ENCODE measurements around the gene KIF14.
A peak's percentile ranks its signal among the peaks of the same experiment; 100 is the strongest.
"Not testable (repeated sequence)": the region's sequence is repeated elsewhere in the genome, so short reads cannot be mapped to it uniquely, and the experiment has no call there.

The KIF14 gene

DNA sequence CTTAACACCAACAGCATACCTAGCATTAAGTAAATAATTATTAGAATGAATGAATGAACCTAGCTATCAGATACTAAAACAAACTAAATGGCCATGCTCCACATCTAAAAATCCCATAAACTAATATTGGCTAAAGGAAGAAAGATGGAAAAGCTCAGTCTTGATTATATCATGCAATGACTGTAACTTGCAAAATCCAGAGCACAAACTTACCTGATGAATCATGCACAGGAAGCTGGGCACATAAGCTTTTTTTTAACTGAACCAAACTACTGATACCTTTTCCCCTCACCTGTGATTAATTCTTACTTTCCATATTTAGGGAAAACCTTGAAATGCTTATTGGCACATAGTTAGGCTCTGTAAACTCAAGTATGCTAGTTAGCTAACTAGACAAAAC is 70.2 kb downstream of the KIF14 start:
- no peak for DNase-seq
- intact Hi-C loops (cut with DNase I), result no loop called here

DNA sequence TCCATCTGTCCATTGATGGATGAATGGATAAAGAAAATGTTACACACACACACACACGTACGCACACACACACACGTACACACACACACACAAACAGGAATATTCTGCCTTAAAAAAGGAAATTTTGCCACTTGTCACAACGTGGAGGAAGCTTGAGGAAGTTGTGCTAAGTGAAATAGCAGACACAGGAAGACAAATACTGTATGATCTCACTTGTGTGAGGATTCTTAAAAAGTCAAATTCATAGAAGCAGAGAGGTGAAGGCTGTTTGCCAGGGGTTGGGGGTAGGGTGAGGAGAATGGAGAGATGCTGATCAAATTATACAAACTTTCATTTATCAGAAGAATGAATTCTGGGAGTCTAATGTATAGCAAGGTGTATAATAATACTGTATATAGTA is 73.2 kb downstream of the KIF14 start:
- no peak for DNase-seq
- intact Hi-C loops (cut with DNase I), result no loop called here

DNA sequence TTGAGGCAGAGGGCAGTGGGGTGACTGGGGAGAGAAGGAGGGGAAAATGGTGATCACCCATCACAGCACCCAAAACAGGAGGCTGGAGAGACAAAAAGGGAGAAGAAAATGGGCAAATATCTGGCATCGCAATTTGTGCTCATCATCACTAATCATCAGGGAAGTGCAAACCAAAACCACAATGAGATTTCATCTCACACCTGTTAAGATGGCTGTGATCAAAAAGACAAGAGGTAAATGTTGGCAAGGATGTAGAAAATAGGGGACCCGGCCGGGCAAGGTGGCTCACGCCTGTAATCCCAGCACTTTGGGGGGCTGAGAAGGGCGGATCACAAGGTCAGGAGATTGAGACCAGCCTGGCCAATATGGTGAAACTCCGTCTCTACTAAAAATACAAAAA is 74.0 kb downstream of the KIF14 start:
- intact Hi-C loops (cut with DNase I), result no loop called here
- no peak for DNase-seq

DNA sequence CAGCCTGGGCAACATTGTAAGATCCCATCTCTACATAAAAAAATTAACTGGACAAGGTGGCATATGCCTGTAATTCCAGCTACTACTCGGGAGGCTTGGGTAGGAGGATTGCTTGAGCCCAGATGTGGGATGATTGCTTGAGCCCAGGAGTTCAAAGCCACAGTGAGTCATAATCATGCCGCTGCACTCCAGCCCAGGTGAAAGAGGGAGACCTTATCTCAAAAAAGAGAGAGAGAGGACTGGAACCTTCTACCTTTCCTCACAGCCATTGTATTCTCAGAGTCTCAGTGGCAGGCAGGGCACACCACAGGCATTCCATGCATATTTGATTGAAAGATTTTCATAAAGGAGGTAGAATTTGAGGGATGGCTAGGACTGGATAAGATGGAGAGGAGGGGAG is 78.4 kb downstream of the KIF14 start:
- DNase-seq, result no peak
- intact Hi-C loops (cut with DNase I), result no loop called here

DNA sequence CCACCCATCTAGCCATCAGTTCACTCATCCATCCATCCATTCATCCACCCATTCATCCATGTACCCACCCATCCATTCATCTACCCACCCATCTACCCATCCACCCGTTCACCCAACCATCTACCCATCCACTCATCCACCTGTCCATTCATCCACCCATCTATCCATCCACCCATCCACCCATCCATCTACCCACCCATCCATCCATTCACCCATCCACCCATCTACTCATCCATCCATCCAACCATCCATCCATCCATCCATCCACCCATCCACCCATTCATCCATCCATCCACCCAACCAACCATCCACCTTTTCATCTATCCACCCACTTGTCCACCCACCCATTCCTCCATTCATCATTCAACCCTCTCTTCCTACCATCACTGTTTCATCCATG is 80.3 kb downstream of the KIF14 start:
- no peak for DNase-seq
- intact Hi-C loops (cut with DNase I), result no loop called here

DNA sequence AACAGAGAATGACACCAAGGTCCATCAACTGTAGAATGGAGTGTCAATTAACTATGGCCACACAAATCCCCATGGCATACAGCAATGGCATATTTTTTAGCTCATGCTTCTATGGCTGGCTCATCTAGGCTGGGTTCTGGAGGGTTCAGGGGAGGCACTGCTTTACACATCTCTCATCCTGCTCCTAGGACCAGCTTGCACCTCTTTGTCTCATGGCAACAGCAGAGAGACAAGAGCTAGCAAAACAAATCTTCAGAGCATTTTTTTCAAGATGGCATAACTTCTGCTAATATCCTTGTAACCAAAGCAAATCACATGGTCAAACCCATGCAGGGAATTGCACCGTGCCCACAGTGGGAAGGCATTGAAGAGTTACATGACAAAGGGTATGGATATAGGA is 82.4 kb downstream of the KIF14 start:
- intact Hi-C loops (cut with DNase I), result no loop called here
- DNase-seq, result no peak

DNA sequence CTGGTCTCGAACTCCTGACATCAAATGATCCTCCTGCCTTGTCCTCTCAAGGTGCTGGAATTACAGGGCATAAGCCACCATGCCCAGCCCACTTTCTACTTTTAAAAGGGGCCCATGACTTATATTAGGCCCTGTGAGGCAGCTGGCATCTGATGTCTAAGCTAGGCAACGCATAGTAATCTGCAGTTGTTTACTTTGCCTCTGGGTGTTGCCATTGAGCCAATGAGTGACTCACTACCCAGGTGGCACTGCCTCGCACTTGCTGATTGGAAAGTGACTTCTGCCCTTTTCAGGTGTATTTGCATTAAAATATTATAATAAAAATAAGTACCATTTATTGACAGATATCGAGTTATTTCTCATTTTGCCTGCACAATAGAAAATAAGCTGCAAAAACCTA is 84.9 kb downstream of the KIF14 start:
- no peak for DNase-seq
- intact Hi-C loops (cut with DNase I), result no loop called here

DNA sequence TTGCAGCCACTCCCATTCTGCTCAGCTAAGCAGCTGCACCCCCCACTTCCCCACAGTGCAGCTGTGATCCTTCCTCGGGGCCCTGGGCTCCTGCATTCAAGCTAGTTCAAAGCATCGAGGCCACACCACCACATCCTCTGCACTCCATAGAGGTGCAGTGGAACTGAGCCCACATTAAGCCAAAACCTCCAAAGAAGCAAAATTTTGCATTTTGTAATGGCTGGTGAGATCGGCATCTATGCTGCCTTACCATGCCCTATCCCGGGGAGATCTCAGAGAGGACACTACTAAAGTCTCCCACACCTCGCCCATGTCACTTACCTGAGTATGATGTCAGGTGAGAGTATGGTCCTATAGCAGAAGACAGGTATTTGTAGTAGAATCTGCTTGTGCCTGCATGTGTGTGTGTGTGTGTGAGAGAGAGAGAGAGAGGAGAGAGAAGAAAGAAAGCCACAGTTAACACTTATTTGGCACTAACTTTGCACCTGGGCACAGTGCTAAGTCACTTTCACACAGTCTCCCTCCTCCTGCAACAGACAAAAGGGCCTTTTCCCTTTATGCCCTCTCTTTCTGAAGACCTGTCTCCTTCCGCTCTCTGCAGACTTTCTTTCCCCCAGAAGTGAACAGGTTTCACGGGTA is 89.8 kb downstream of the KIF14 start:
- intact Hi-C loops (cut with DNase I), result no loop called here
- no peak for DNase-seq

DNA sequence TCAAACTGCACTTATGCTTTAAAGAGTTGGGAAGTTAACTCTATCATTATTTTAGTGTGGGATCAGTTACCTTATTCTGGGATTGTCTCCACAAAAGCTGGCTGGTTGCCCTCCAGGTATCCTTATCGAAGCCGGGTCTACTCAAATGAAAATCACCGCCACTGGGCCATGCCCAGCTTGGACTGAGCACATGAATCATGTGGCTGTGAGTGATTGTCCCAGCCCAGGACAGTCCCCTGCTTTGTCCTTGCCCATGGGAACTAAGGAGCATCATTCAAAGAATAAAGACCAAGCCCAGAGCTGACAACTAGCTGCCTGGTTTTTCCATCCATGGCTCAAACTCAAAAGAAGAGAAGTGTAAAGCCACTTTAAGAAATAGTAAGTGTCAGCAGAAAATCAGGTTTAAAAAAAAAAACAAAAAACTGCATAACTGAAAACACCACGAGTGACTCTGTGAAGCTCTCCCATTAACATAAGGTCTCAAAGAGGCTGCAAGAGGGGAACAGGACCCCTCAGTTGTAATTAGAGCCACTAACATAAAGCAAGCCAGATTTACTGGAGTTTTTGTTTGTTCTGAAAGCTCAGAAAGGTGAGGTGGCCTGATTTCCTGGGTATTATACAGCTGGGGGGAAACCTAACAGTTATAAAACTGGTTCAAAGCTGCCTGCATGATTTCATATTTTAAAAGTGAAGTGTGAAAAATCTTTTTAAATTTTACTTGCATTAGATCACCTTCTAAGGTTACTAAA is 91.5 kb downstream of the KIF14 start:
- DNase-seq, result no peak
- intact Hi-C loops (cut with DNase I), result no loop called here

DNA sequence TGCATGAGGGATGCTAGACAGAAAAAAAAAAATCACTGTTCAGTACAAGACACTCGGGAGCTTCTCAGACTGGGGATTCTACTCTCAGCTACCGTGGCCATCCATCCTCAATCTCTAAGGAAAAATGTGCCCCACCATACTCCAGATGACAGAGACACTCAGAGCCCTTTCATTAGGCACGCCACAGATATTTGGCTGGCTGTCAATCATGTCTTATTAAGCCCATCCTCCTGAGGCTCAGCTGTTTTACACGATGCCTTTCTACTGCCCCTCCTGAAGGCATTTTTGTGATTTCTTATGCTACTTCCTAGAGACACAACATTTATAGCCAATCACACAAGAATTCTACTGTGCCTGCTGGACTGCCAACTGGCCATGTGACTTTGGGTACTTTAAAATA is 92.9 kb downstream of the KIF14 start:
- intact Hi-C loops (cut with DNase I), result no loop called here
- no peak for DNase-seq

DNA sequence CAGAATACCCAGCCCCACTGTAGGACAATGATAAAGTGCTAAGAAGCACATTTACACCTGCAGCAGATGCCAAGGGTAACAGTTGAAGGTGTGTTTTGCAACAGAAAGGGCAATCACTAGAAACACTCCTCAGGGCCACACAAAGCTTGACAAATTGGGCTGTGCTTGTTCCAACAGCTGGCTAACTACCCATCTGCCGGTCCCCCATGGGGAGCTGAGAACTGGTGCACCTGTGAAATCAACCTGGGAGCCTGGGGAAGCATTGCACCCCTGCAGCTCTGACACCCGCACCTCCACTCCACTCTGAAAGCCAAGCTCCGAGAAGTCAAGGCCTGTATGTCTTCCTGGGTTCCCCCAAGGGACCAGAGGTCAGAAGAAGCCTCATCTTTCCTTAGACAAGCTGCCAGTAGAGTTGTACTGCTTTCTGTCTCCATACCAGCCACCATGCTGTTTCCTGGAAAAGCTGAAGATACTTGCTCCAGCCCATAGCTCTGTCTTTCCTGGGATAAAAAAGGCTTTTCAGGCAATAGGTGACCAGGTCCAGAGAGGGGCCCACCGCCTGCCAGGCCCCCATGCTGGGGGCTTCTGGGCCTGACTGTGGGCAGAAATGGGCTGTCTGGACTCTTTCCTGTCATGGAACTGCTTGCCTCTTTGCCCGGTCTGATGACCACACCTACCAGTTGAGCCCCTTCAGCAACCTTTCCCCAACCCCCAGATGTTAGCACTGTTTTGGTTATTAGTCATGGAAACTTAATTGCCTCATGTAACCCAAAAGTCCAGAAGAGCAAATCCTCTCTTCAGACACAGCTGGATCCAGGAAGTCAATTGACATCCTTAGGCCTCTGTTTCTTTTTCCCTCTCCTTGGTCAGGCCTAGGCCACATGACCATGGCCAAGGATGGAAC is 93.6 kb downstream of the KIF14 start:
- DNase-seq, result no peak
- intact Hi-C loops (cut with DNase I), result no loop called here

DNA sequence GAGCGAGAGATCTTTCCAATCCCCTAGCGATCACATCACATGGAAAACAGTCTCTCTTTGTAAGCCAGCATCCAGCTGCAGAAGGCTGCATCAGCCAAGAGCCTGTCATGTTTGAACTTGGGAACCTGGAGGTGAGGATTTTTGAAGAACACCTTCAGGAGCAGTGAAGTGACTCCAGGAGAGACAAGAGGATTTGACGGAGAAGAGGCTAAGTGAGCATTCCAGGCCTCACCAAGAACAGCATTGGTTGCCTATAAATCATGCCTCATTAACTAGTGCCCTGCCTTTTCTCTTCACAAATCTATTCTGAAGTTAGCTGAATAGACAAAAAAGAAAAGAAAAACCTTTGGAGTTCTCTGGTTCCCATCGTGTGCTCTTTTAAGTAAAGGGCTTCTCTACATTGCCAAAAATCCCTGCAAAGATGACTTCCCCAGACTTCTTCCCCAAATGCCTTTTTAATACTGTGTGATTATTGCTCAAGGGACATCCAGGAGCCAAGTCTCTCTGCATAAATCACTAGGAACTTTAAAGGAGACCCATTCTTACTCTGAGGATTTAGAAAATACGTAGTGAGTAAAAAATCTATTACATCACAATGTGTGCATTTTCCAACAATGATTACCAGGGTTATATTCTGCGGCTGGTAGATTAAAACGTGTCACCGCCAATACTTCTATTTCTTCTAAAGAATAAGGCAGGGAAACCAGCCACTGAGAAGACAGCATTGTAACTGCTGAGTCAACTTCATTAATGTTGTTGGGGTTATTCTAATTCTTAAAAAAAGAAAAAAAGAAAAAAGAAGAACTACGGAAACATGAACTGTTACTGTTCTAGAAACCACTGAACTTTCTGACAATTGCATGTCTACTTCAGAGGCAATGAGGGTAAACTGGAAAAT is 95.2 kb downstream of the KIF14 start:
- no peak for DNase-seq
- intact Hi-C loops (cut with DNase I), result no loop called here

DNA sequence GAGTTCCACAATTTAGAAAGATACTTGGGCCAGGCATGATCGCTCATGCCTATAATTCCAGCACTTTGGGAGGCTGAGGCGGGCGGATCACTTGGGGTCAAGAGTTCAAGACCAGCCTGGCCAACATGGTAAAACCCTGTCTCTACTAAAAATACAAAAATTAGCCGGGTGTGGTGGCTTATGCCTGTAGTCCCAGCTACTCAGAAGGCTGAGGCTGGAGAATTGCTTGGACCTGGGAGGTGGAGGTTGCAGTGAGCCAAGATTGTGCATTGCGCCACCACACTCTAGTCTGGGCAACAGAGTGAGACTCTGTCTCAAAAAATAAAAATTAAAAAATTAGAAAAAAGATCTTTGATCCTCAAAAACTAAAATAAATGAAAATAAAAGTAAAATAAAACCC is 96.0 kb downstream of the KIF14 start:
- intact Hi-C loops (cut with DNase I); DNase-seq: not testable (repeated sequence)

DNA sequence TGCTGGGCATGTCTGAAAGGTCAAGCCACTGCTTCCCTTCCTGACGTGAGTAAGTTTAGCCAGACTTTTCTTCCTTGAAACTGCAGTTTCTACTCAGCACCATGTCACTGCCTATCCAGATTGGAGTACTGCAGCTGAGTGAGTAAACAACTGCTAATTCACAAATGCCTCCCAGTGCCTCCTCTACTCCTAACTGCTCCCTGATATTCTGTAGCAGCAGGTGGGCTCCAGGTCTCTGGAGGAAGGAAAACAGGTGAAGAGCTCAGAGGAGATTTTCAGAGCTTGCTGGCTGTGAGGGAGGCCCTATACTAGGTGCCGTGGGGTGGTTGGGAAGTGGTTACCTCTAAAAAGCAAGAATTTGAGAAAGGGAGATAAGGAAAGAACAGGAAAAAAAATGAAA is 96.5 kb downstream of the KIF14 start:
- no peak for DNase-seq
- intact Hi-C loops (cut with DNase I), result no loop called here

DNA sequence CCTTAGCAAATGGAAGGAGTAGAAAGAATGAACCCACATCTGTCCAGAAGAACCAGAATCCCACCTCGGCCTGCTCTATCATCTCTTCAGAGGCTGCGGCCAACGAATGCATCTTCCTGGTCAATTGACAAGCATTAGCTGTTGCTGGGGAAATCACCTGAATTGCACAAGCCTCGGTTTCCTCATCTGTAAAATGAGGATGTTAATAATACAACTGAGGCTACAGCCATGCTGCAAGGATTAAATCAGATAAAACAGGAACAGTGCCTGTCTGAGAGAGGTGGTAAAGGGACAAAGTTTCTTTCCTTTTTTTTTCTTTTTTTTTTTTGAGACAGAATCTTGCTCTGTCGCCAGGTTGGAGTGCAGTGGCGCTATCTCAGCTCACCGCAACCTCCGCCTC is 99.8 kb downstream of the KIF14 start:
- intact Hi-C loops (cut with DNase I), result no loop called here
- DNase-seq, result no peak

DNA sequence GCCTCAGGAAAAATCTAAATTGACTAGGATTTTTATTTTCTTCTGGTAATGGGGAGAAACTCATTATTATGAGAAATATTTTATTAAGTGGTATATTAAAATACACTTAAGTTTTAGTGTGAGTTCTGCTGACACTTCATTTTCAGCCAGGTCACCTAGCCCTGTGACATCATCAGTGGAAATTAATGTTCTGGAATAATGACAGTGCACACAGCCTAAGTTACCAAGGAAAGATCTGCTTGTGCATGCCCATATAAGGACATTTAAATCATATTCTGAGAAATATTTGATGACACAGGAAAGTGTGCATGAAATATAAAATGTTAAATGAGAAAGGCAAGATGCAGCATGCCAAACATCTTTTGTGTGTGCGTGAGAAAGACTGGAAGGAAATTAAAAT is 102.0 kb downstream of the KIF14 start:
- intact Hi-C loops (cut with DNase I), result no loop called here
- DNase-seq, result no peak

DNA sequence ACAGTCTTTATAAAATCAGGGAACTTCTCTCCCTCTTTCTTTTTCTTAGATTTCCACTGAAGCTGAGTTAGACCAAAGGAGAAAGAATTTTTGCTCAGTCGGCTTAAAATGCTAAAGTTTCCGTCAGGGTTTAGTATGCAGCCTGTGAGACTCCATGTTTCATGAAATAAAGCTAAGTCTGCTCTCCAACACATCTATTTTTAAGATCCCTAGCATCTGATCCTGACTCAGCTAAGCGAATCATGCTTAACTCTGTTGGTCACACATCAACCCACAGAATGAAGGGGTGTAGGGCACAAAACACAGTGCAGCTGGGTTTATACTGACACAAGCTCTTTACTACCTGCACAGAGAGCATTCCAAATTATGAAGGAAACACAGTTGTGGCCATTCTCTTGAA is 108.4 kb downstream of the KIF14 start:
- no peak for DNase-seq
- intact Hi-C loops (cut with DNase I), result no loop called here

DNA sequence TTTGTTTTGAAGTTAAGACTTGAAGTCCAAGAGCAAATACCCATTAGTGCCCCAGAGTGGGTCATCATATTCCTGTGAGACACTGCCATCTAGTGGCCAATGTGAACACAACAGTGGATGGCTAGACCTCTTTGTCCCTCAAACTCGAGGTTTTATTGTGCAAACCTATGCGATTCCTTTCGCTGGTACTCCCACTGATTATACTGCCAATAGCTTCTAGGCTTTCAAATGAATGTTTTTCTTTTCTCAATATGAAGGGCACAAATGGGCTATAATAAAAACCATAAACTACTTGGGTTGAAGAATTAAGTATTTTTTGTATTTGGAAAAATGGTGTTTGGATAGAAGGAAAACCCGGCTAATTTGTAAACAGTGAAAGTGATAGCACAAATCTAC is 110.3 kb downstream of the KIF14 start:
- intact Hi-C loops (cut with DNase I), result loop anchor here (2.0 kb wide), 1 partner anchor 825 kb away; no protein-coding TSS in a partner anchor

DNA sequence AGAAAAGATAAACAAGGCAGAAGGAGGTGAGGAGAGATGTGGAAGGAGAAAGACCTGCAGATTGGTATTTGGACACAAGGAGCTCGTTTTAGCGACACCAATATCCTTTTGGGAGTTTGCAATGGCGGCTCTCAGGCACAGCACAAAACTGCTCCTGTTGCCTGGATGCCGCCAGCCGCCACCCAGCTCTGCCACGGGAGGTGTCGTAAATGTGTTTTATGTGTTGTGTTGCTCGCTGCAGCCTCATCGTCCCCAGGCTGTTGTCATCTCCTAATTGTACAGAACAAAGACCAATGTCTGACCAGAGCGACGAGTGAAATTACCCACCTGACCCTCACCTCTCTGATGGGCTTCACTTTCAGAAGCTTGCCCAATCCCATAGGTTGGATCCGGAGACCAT is 114.1 kb downstream of the KIF14 start:
- intact Hi-C loops (cut with DNase I), result no loop called here
- no peak for DNase-seq

More for the DNA sequence above, 110.3 kb downstream of the KIF14 start:
- peak in 8 of 10 donors; percentile 27 to 86 (median 74) for DNase-seq

DNA sequence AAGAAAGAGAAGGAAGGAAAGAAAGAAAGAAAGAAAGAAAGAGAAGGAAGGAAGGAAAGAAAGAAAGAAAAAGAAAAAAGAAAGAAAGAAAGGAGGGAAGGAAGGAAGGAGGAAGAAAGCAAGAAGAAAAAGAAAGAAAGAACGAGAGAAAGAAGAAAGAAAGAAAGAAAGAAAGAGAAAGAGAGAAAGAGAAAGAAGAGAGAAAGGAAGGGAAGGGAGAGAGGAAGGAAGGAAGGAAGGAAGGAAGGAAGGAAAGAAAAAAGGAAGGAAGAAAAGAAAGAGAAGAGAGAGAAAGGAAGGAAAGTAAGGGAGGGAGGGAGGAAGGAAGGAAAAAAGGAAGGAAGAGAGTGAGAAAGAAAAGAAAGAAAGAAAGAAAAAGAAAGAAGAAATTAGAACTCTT is 115.3 kb downstream of the KIF14 start:
- no peak for DNase-seq
- intact Hi-C loops (cut with DNase I), result no loop called here
